Activated CD8-positive, alpha-beta memory T cell treated with anti-CD3 and anti-CD28 coated beads, Interleukin-2, amount 50 U/mL, for 1 hour (primary cell): ENCODE results near the gene CCDC13.

ENCODE experiments used
- DNase-seq: peaks from one replicate; pipeline ENCODE4 v3.0.0-alpha.2; 2020; ENCODE audit errors: extremely low read depth

The CCDC13 gene

GRCh38 chr3:42752441-42752840, 20.6 kb downstream of the CCDC13 start:
- no peak for DNase-seq

DNA sequence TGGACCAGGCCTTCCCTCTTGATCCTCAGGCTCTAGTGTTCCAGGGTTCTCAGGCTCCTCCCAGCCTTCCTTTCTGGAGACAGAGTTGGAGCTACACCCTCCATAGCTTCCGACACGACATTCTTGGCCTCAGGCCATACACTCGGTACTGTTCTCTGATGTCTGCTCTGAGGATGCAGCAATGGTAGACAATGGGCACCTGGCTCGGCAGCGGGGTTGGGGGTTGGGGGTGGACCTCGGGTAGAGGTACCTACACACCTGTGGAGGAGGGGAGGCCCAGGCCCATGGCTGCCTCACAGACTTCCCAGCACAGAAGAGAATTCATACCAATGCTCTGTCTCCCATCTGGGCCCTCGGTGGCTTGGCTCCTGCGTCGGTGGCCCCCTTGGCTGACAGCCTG, 21.4 kb downstream of the CCDC13 start:
- DNase-seq: no peak

- DNase-seq: no peak
Observed at GRCh38 chr3:42750834-42751233, 22.2 kb downstream of the CCDC13 start.

GRCh38 chr3:42749753-42750231, 23.3 kb downstream of the CCDC13 start:
- no peak for DNase-seq

GRCh38 chr3:42749025-42749752, 23.9 kb downstream of the CCDC13 start:
- no peak for DNase-seq

GRCh38 chr3:42747581-42747980, 25.5 kb downstream of the CCDC13 start:
- no peak for DNase-seq

DNA sequence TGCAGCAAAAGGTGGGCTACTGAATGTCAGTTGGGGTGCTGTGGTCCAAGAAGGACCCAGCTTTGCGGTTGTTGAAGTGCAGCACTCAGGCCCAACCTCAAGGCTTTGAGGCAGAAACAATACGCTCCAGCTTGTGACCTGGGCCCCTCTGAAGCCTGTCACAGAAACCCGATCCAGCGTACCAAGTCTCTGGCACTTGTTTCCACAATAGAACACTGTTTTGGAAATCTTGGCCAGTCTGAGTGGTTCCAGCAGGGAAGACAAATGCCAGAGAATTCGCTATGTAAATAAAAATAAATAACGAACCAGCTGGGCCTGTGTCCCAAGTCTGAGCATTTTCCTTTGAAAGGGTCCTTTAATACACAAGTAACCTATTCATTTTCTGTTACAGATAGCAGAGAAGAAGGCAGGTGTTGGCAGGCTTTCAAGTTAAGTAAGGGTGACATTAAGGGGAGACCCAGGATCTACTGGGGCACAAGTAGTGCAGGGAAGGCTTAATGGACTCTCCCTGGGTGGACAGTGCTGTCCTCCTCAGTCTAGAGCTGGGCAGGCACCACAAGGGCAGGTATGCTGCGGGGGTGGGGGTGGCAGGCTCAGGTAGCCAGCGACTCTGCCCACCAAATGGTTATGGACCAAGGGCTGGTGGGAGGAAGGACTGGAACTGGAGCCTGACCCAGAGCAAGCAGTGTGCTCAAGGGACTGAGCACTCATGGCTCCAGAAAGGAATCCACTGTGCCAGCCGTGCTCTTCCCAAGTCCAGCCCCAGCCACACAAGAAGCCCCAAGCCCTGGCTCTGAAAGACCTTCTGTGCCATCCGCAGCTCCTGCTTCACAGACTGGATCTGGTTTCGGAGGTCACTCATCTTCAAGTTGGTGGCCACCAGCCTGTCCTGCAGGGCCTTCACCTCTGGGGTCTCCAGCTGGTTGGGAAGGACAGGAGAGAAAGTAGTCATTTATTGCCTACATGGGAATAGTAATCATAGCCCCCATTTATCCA, 26.3 kb downstream of the CCDC13 start:
- DNase-seq: no peak

DNA sequence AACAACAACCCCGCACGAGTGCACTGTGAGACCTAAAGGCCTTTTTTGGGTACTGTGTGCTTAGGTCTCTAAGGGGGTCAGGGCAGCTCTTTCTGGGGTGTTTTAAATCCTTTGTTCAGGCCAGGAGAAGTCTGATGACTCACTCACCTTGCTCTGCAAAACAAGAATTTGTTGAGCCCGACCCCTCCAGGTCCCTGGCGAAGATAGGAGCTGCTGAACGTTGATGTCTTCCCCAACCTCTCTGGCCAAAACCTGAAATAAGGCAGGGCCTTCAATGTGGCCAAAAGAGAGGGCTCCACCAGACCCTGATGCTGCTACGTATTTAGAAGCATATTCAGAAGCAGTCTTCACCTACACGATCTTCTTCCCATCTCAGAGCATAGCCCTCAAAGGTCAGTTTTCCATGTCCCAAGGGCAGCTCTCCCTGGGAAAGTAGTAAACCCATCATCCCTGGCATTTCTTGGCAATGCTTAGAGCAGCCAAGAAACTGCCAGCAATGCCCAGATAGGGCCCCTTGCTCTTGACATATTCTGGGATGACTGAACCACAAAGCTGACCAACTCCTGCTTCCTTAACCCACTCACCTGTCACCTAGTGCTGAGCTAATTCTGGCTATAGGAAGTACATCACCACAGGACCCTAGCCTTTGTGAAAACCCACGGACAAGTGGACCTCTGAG, 27.1 kb downstream of the CCDC13 start:
- no peak for DNase-seq

DNA sequence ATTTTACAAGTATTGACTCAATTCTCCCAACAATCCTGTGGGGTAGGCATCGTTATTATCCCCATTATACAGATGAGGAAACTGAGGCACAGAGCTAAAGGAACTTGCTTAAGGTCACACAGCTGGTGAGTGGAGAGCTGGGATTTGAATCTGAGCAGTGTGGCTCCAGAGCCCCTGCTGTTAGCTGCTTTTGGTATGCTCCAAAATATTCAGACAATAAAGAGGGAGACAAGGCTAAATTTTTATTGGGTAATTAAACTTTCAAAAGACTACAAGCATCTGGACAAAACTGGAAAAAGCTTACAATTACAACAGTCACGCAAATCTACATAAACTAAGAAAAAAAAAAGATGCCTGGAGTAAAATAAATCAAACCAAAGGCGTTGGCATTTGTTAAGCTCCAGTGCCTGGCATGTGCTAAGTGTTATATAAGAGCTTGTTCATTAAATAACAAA, 27.7 kb downstream of the CCDC13 start:
- DNase-seq: no peak

- DNase-seq: no peak
Observed at GRCh38 chr3:42743204-42743995, 29.7 kb downstream of the CCDC13 start.

DNA sequence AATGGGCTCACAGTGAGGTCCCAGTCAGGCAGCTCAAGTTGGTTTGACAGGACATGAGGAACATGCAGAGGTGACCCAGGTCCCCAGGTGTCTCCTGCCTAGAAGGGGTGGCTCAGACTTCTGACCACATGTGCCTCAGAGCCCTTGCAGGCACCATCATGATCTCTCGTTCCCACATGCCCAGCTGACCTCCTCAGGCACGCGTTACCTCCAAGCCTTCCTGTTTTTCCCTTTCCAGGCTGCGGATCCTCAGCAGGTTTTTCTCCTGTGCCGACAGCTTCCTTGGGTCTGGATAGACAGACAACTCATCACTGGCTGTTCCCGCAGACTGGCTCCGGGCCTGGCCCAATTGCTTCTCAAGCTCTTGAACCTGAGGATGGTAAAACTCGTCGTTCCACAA, 30.4 kb downstream of the CCDC13 start:
- DNase-seq: no peak

DNA sequence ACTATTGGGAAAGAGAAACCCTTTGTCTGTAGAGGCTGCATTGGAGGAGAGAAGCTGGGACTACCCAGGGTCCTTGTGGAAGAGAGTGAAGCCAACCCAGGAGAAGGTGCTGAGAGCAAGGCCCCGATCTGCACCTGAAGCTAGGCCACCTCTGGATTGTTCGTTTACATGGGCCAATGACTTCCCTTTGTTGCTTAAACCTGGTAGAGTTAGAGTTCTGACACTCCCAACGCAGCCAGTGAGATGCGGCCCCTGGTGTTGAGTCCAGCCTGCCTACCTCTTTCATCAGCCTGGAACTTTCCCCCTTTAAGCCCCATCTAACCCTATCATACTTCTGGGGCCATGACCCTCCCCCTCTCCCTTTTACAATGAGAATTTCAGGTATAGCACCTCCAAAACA, 30.8 kb downstream of the CCDC13 start:
- no peak for DNase-seq

DNA sequence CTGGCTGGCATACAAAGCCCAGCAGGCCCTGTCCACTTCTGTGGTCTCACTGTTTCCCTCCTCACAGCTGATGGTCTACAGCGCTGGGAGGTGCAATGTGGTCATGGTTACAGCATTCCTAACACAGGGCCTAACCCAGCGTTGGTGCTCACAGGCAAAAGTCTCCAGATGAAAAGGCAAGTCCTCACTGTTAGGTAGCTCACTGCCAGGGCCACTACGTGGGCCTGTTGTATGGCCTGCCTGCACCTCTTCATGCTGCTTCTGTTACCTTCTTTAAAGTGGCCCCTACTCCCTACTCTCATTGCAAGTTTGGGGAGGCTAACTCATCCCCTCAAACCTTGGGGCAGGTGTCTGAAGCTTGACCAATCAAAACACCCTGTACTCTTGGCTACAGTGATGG, 31.3 kb downstream of the CCDC13 start:
- DNase-seq: no peak

DNA sequence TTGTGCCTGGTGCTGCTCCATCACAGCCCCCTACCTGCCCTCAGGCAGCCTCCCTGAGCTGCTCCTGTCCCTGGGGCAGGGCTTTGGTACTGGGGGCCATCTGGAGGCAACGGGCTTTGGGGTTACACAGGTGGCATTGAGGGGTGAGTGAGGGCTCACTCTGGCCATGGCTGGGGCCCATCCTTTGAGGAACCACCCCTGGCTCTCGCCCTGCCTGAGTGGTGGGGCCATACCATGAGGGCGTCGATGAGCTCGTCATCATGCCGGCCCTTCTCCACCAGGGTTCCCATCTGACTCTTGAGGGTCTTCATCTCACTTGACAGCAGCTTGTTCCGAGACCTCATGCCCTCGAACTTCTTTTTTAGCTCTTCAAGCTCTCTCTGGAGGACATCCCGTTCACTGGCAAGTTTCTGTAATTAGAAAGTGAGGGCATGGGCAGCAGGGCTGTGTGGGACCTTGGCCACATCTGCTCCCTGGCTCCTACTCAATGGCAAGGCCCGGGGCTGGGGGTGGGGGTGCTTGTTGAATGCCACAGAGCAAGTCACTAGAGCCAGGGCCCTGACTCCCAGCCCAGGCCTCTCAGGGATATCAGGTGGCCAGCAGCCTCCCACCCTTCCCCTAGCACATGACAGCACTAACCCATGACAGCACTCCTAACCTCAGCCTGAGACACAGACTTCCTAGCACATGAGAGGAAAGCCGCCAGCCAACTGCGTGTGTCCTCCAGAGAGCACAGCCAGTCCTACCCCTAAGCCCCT, 33.5 kb downstream of the CCDC13 start:
- no peak for DNase-seq

GRCh38 chr3:42736531-42736930, 36.5 kb downstream of the CCDC13 start:
- no peak for DNase-seq

DNA sequence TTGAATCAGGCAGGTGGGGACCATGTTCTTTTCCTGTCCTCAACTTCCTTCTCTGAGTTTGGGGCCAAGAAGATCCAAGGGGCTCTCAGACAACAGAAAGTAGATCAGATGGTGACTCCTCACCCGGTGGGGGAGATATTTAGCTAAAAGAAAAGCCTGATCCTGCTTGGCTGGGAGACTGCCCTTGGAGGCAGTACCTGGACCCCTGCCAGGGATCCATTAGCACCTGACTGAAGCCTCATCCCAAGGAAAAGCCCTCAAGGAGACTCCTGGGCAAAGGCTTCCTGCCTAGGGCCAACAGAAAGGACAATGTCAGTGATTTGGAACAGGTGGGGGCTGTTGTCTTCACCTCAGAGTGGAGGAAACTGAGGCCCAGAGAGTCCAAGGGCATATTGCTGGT, 37.0 kb downstream of the CCDC13 start:
- no peak for DNase-seq

- no peak for DNase-seq
Observed at GRCh38 chr3:42735615-42736014, 37.4 kb downstream of the CCDC13 start.

GRCh38 chr3:42735019-42735418, 38.0 kb downstream of the CCDC13 start:
- DNase-seq: no peak

DNA sequence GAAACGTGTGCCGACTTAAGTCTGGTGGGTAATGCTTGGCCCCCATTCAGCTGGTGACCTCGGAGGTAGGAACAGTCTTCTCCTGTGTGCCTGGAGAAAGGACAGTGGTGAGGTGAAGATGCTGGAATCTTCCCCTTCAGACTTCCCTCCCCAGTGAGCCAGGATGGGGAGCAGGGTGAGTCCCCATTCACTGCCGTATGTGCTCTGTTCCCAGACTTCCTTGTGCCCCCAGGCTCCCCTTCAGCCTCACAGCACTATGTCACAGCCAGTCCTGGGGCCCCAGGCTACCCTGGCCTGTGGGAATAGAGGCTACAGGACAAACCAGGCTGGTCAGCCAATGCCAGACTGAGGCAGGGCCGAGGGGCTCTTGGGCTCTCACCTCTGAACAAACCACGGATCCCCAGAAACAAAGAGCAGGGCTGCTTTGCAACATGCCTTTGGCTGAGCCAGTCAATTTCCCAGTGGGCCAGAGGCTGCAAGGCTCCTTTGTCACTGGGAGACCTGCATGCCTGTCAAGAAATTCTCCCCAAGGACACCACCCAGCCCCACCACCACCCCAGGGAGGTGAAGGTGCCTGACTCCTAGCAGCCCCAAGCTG, 38.7 kb downstream of the CCDC13 start:
- DNase-seq: no peak
